ENCODE data around the gene HOXD8.

The HOXD8 gene

DNA sequence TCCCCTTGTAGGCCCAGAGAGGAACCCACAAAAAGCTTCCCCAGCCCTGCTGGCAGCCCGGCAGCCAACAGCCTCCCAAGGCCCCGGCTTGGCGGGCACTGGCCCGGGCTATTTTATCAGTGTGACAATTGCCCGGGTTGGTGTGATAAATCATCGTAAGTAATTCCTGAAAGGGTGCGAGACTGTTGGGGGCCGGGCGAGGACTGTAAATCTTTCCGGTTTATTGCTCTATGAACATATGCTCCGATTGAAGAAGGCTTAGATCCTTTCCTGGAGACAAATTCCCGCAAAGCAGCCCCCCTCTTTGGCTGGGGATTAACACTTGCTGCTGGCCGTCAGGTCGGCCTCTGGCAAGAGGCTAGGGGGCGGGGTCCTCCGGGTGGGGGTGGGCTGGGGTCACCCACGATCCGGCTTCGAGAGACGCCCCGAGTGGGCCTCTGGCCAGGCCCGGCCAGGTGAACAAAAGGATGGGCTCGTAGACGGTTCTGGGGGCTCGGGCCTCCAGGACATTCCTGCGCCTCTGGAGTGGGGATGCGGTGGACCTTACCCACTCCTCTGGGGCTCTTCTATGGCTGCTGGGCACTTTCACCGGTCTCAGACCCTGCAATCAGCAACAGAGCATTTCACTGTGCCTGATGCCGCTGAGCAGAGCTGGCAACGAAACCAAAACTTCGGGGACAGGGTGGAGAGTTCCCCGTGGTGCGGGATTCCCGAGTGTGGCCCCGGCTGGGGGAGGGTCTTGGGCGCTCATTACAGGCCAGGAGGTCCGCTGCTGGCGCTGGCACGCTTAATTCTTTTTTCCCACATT lies 29.6 kb downstream of the HOXD8 start (continued):
- TF ChIP-seq, protein P1, sequence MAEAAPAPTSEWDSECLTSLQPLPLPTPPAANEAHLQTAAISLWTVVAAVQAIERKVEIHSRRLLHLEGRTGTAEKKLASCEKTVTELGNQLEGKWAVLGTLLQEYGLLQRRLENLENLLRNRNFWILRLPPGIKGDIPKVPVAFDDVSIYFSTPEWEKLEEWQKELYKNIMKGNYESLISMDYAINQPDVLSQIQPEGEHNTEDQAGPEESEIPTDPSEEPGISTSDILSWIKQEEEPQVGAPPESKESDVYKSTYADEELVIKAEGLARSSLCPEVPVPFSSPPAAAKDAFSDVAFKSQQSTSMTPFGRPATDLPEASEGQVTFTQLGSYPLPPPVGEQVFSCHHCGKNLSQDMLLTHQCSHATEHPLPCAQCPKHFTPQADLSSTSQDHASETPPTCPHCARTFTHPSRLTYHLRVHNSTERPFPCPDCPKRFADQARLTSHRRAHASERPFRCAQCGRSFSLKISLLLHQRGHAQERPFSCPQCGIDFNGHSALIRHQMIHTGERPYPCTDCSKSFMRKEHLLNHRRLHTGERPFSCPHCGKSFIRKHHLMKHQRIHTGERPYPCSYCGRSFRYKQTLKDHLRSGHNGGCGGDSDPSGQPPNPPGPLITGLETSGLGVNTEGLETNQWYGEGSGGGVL (tag by site-specific recombination; IDR thresholded peaks at IDR 0.05), result 0 out of 2 replicates have a peak, but pooled peaks have one; percentile 14
- TF ChIP-seq FEZF1 (tag by site-specific recombination; IDR thresholded peaks at IDR 0.05) (peak; percentile 86), ZNF677 (tag by site-specific recombination; IDR thresholded peaks at IDR 0.05) (no peak), TCF7L2 (IDR thresholded peaks at IDR 0.05; ENCODE audit: borderline replicate concordance, low read depth, low read length) (peak; percentile 68; the same call in 1 of the 2 replicates), ZNF76 (tag by site-specific recombination; IDR thresholded peaks at IDR 0.05; ENCODE audit: borderline replicate concordance, low read depth) (no peak), ZNF37A (tag by site-specific recombination; IDR thresholded peaks at IDR 0.05) (no peak), ZNF660 (tag by site-specific recombination; IDR thresholded peaks at IDR 0.05) (0 out of 2 replicates have a peak, but pooled peaks have one; percentile 26)
- TF ChIP-seq, protein P2, sequence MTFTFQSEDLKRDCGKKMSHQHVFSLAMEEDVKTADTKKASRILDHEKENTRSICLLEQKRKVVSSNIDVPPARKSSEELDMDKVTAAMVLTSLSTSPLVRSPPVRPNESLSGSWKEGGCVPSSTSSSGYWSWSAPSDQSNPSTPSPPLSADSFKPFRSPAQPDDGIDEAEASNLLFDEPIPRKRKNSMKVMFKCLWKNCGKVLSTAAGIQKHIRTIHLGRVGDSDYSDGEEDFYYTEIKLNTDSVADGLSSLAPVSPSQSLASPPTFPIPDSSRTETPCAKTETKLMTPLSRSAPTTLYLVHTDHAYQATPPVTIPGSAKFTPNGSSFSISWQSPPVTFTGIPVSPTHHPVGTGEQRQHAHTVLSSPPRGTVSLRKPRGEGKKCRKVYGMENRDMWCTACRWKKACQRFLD (tag by site-specific recombination; IDR thresholded peaks at IDR 0.05), result no peak
- TF ChIP-seq, protein P3, sequence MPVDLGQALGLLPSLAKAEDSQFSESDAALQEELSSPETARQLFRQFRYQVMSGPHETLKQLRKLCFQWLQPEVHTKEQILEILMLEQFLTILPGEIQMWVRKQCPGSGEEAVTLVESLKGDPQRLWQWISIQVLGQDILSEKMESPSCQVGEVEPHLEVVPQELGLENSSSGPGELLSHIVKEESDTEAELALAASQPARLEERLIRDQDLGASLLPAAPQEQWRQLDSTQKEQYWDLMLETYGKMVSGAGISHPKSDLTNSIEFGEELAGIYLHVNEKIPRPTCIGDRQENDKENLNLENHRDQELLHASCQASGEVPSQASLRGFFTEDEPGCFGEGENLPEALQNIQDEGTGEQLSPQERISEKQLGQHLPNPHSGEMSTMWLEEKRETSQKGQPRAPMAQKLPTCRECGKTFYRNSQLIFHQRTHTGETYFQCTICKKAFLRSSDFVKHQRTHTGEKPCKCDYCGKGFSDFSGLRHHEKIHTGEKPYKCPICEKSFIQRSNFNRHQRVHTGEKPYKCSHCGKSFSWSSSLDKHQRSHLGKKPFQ (tag by site-specific recombination; IDR thresholded peaks at IDR 0.05), result no peak
- TF ChIP-seq, protein P4, sequence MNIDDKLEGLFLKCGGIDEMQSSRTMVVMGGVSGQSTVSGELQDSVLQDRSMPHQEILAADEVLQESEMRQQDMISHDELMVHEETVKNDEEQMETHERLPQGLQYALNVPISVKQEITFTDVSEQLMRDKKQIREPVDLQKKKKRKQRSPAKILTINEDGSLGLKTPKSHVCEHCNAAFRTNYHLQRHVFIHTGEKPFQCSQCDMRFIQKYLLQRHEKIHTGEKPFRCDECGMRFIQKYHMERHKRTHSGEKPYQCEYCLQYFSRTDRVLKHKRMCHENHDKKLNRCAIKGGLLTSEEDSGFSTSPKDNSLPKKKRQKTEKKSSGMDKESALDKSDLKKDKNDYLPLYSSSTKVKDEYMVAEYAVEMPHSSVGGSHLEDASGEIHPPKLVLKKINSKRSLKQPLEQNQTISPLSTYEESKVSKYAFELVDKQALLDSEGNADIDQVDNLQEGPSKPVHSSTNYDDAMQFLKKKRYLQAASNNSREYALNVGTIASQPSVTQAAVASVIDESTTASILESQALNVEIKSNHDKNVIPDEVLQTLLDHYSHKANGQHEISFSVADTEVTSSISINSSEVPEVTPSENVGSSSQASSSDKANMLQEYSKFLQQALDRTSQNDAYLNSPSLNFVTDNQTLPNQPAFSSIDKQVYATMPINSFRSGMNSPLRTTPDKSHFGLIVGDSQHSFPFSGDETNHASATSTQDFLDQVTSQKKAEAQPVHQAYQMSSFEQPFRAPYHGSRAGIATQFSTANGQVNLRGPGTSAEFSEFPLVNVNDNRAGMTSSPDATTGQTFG (tag by site-specific recombination; IDR thresholded peaks at IDR 0.05; ENCODE audit: borderline replicate concordance), result no peak

DNA sequence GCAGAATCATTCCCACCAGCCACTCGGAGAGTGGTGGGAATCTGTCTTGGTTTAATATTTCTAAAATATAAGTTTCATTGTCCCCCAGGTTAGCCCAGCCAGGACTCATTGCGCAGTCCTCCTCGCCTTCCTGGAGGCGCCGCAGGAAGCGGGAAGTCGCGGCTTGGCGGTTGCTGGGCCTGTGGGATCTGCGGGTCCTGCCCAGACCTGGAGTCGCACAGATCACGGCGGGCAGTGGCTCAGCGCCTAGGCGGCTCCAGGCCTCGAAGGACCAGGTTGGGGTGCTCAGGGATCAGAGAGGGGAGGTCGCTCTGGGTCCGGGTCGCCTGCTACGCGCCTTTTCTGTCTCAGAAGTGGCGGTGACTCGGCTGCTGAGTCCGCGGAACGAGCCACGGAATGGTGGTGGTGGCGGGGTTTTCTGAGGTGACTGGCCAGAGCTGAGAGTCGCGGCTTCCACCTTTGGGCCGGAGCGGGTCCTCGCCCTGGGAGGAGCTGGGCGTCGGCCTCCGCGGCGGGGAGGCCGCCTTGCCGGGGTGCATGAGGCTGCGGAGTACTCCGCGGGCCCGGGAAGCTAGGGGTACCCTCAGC lies 30.3 kb downstream of the HOXD8 start:
- CTCF ChIA-PET, result no interaction called here

More for the DNA sequence above, 30.3 kb downstream of the HOXD8 start:
- Histone ChIP-seq H3K36me3 (ENCODE audit: control insufficient read depth in 2 of 2, insufficient read depth in 1 of 2, low read length in 2 of 2) (peaks cover 0 to 22% of the 10 kb centered on the region in 2 experiments; a peak in 2 of 3 replicates), H3K27ac (ENCODE audit: extremely low read depth, low read depth, low read length) (no peak overlapping the region; the same call in 1 of the 2 replicates), H3K4me3 (ENCODE audit: low read depth, low read length) (no peak overlapping the region), H3K4me1 (ENCODE audit: control insufficient read depth, insufficient read depth, low read length) (peaks cover 5% of the 10 kb centered on the region; the same call in 1 of the 2 replicates), H3K9me3 (ENCODE audit: control insufficient read depth, insufficient read depth, low read depth, low read length) (no peaks in the 10 kb centered on the region)
- POLR2A ChIA-PET, result no interaction called here
- TF ChIP-seq, protein P2 (tag by site-specific recombination; IDR thresholded peaks at IDR 0.05), result no peak
